Naive thymus-derived CD8-positive, alpha-beta T cell (primary cell): ENCODE data around the gene STK11. TPM values are rescaled to one million over a fixed set of nuclear protein-coding genes. Genes with fewer than 3 reads are reported as not detected.

Experiments used
- ATAC-seq, 2 donors: fragments of 150-1000 bp; cut with Tn5 transposase in 1 of 2; sonication (Bioruptor Pico), chemical (Tn5 transposase) in 1 of 2; 1 replicate in 1 of 2; 2 replicates in 1 of 2; pipeline ENCODE4 v1.10.0; 2021; ENCODE audit warnings: mild to moderate bottlenecking in 2 of 2, moderate library complexity in 2 of 2
- POLR2A ChIA-PET: fragments of 350-600 bp; sonication (Branson Sonifier 250); formaldehyde crosslinking; loops from one replicate; lab custom pipeline; 2021; ENCODE audit warnings: antibody characterized with exemption; lab: Charles Lee
- DNase-seq, 10 donors: peaks; one replicate each; pipeline versions ENCODE4 v3.0.0 to v3.0.0-alpha.2; 2020 to 2022
- H3K27ac Mint-ChIP-seq, 10 donors: one replicate each; pipeline ENCODE4 v1.8.0; 2020 to 2022; ENCODE audit warnings: mild to moderate bottlenecking in 10 of 10, mixed read lengths in 10 of 10, moderate library complexity in 4 of 10, inconsistent platforms in 1 of 10
- H3K27me3 Mint-ChIP-seq, 5 donors: one replicate each; pipeline ENCODE4 v1.8.0; 2021 to 2022; ENCODE audit warnings: mixed read lengths in 5 of 5
- H3K36me3 Mint-ChIP-seq, 3 donors: one replicate each; pipeline ENCODE4 v1.8.0; 2020 to 2022; ENCODE audit warnings: mixed read lengths in 3 of 3, mild to moderate bottlenecking in 2 of 3, inconsistent platforms in 1 of 3
- H3K4me1 Mint-ChIP-seq, 4 donors: one replicate each; pipeline ENCODE4 v1.8.0; 2021 to 2022; ENCODE audit warnings: mixed read lengths in 4 of 4
- H3K4me3 Mint-ChIP-seq, 10 donors: one replicate each; pipeline ENCODE4 v1.8.0; 2020 to 2022; ENCODE audit warnings: mild to moderate bottlenecking in 10 of 10, mixed read lengths in 10 of 10, moderate library complexity in 6 of 10, inconsistent platforms in 1 of 10
- H3K9me3 Mint-ChIP-seq, 9 donors: one replicate each; pipeline ENCODE4 v1.8.0; 2020 to 2022; ENCODE audit warnings: mixed read lengths in 9 of 9, mild to moderate bottlenecking in 3 of 9, inconsistent platforms in 1 of 9, moderate library complexity in 1 of 9
- polyA plus RNA-seq, 3 donors: library from polyadenylated mRNA; unstranded; fragments of 300-500 nt; fragmentation: Illumina TruSeq; gene quantifications; one replicate each; pipeline ENCODE4 v1.2.3, GENCODE V29; 2021
- total RNA-seq, 8 experiments: library from RNA in 2 of 8; stranded (reverse) in 2 of 8; gene quantifications; one replicate each; pipeline ENCODE4 v1.2.3 and lab custom pipeline; 2021 to 2026

Gene STK11
- total and polyA plus RNA-seq, 5 experiments from 2014 or later: 12.3 to 96.0 (median 43.9) TPM

DNA sequence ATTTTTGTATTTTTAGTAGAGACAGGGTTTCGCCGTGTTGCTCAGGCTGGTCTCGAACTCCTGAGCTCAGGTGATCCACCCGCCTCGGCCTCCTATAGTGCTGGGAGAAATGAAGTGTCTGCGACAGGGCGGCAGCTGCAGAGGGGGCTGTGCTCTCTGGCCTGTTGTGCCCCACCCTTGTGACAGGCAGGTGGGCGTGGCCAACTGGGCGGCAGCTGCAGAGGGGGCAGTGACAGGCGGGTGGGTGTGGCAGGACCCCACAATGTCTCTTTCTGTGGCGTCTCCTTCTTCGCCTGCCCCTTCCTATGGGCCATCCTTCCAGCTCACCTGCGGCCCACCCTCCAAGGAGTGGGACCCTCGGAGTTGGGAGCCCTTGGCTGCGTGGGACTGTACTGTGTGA, 11.8 kb downstream of the STK11 start:
- POLR2A ChIA-PET: interaction anchor here (0.6 to 1.2 kb wide), 4 partner anchors 24 to 254 kb away, joined by 3 to 6 read pairs (median 4); partner anchors contain the start of gene CIRBP
- peaks cover 11 to 26% (median 16%) of the 10 kb centered on the region in 4 donors for H3K4me1 Mint-ChIP-seq
- ATAC-seq (no peak), DNase-seq (no peak)
- H3K4me3 Mint-ChIP-seq: no peak overlapping the region
- no peaks in the 10 kb centered on the region for H3K9me3 Mint-ChIP-seq
- H3K27ac Mint-ChIP-seq: peak overlapping the region in 2 of 10 donors; percentile 65 to 76
- peaks cover 0 to 20% (median 0%) of the 10 kb centered on the region in 3 donors for H3K36me3 Mint-ChIP-seq
- H3K27me3 Mint-ChIP-seq: no peaks in the 10 kb centered on the region

DNA sequence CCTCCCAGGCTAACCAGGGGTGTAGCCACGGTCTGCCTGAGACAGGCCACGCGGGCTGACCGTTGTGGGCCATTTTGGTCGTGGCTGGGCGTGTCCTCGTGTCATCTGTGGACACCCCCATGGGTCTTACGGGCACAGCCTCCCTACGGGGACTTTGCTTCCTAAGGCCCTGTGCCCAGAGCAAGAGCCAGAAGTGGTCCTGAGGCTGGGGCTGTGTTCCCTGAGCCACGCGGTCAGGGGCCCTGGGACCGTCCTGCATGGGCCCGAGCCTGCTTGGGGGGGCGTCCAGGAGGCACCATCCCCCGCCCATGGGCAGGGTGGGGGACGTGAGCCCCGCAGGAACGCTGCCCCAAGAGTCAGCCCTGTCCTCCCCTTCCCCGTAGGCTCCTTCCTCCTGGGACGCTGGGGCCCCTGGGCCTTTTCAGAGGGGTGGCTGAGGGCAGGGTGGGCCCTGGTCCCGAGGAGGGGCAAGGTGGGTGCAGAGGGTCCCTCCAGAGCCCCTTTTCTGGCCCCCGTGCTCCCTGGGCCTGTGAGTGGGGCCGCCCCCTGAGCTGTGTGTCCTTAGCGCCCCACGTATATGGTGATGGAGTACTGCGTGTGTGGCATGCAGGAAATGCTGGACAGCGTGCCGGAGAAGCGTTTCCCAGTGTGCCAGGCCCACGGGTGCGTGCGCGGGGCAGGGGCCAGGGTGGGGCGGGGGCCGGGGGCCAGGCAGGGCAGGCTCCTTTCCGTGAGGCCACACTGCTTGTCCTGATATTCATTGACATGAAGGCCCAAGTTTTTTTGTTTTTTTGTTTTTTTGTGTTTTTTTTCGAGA, 13.4 kb downstream of the STK11 start:
- DNase-seq: no peak
- H3K27ac Mint-ChIP-seq: no peak overlapping the region
- no peak overlapping the region for H3K4me3 Mint-ChIP-seq
- POLR2A ChIA-PET: interaction anchor here (1.0 kb wide), 1 partner anchor 26 kb away, joined by 3 read pairs; no protein-coding TSS in a partner anchor
- H3K4me1 Mint-ChIP-seq: peaks cover 4 to 17% (median 7%) of the 10 kb centered on the region in 4 donors
- ATAC-seq: no peak
- H3K27me3 Mint-ChIP-seq: no peaks in the 10 kb centered on the region
- H3K9me3 Mint-ChIP-seq: no peaks in the 10 kb centered on the region
- peaks cover 0 to 11% (median 0%) of the 10 kb centered on the region in 3 donors for H3K36me3 Mint-ChIP-seq

DNA sequence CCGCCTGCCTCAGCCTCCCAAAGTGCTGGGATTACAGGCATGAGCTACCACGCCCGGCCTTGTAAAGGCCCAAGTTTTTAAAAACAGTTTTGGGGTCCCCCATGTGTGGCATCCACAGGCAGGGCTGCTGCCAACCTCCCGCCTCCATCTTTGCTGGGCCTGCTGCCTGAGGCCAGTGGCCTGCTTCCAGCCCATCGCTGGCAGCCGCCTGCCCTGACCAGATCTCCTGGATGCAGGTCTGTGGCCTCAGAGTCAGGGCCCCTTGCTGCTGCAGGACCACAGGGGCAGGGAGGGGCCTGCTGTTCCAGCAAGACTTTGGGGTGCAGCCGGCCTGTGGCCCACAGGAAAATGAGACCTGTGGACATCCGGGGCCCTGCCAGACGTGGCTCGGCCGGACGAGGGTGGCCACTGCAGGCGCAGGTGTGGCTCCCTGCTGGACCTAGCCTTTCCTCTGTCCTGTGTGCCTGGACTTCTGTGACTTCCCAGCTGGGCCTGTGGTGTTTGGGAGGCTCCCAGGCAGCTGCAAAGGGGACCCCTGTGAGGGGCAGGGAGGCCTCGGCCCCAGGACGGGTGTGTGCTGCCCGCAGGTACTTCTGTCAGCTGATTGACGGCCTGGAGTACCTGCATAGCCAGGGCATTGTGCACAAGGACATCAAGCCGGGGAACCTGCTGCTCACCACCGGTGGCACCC, 14.4 kb downstream of the STK11 start:
- Mint-ChIP-seq H3K4me3 (no peak overlapping the region), H3K9me3 (no peaks in the 10 kb centered on the region), H3K36me3 (peaks cover 0 to 11% (median 0%) of the 10 kb centered on the region in 3 donors), H3K27ac (no peak overlapping the region), H3K27me3 (no peaks in the 10 kb centered on the region), H3K4me1 (peaks cover 0 to 12% (median 2%) of the 10 kb centered on the region in 4 donors)
- ATAC-seq (no peak), DNase-seq (peak in 1 of 10 donors; percentile 62)
- POLR2A ChIA-PET: no interaction called here

DNA sequence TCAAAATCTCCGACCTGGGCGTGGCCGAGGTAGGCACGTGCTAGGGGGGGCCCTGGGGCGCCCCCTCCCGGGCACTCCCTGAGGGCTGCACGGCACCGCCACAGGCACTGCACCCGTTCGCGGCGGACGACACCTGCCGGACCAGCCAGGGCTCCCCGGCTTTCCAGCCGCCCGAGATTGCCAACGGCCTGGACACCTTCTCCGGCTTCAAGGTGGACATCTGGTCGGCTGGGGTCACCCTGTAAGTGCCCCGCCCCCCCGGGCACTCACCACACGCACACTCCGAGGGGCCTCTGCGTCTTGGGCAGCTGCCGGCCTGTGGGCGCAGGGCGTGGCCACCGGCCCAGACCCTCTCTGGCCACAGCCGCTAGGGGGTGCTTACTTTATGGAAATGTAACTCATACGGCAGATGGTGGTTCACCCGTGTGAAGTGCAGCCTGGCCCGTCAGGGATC, 14.9 kb downstream of the STK11 start:
- Mint-ChIP-seq H3K27ac (no peak overlapping the region), H3K36me3 (peaks cover 0 to 11% (median 0%) of the 10 kb centered on the region in 3 donors), H3K4me1 (peaks cover 0 to 12% (median 2%) of the 10 kb centered on the region in 4 donors), H3K4me3 (no peak overlapping the region), H3K27me3 (no peaks in the 10 kb centered on the region), H3K9me3 (no peaks in the 10 kb centered on the region)
- ATAC-seq (no peak), DNase-seq (no peak)
- POLR2A ChIA-PET: no interaction called here

DNA sequence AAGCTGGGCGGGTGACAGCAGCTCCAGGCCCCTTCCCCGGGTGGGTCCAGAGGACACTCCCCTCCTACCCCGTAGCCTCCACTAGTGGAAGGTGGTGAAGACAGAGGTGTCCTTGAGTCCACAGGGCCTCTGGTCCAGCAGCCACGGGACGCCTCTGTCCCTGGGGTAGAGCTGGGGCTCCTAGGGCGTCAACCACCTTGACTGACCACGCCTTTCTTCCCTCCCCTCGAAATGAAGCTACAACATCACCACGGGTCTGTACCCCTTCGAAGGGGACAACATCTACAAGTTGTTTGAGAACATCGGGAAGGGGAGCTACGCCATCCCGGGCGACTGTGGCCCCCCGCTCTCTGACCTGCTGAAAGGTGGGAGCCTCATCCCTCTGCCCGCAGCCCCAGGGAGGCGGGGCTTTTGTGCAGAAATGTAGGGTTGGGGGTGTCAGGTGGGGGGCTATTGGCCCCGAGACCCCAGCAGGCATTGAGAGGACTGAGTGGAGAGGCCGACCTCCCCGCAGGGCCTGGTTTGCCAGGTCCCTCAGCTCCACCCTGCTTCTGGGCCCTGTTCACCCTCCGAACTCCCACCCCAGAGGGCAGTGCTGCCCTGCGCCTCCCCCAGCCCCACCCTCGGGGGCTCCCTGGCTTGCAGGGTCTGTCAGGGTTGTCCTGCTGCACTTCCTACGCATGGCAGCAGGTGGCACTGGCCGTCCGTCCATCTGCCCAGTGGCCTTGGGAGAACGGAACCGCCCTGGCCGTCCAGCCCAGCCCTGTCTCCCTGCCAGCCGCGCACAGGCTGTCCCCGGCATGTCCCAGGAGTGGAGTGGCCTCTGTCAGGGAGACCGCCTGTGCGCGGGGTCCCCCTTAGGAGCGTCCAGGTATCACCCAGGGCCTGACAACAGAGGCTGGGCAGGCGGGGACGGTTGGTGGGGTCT, 15.7 kb downstream of the STK11 start:
- Mint-ChIP-seq H3K9me3 (no peaks in the 10 kb centered on the region), H3K27ac (no peak overlapping the region), H3K27me3 (no peaks in the 10 kb centered on the region), H3K36me3 (peaks cover 0 to 8% (median 0%) of the 10 kb centered on the region in 3 donors), H3K4me1 (peaks cover 0 to 8% (median 0%) of the 10 kb centered on the region in 4 donors), H3K4me3 (no peak overlapping the region)
- POLR2A ChIA-PET: no interaction called here
- DNase-seq: no peak
- ATAC-seq: no peak

DNA sequence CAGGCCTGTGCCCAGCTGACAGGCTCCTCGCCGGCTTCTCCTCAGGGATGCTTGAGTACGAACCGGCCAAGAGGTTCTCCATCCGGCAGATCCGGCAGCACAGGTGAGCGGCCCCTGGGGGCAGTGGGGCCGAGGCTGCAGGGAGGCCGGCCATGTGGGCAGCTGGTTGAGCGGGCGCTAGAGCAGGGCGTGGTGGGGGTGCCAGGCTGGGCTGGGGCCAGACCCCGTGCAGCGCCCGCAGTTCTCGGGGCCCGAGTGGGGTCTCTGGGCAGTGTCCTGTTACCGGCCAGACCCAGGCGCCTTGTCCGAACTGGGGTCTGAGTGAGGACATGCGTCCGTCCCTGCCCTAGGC, 16.3 kb downstream of the STK11 start:
- Mint-ChIP-seq H3K27ac (no peak overlapping the region), H3K4me3 (no peak overlapping the region), H3K9me3 (no peaks in the 10 kb centered on the region), H3K36me3 (peaks cover 0 to 7% (median 0%) of the 10 kb centered on the region in 3 donors), H3K27me3 (no peaks in the 10 kb centered on the region), H3K4me1 (peaks cover 0 to 5% (median 0%) of the 10 kb centered on the region in 4 donors)
- DNase-seq (no peak), ATAC-seq (no peak)
- POLR2A ChIA-PET: no interaction called here

DNA sequence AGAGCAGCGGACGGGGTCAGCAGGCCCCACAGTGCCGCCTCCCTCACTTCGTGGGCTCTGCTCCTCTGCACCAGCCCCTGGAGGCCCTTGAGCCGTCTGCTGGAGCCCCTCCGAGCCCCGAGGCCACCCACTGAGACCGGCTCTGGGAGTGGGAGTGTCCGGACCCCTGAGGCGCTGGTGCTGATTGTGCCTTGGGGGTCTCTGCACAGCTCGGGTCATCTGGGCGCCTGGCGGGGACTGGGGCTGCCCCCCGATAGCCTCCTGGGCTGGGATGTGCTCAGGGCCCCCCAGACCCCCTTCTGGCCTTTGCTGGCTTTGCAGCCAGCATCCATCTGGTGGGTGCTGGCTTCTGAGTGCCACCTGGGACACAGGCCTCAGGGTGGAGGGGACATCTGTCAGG, 16.8 kb downstream of the STK11 start:
- H3K4me3 Mint-ChIP-seq: no peak overlapping the region
- ATAC-seq: no peak
- H3K27me3 Mint-ChIP-seq: no peaks in the 10 kb centered on the region
- POLR2A ChIA-PET: no interaction called here
- peaks cover 0 to 3% (median 3%) of the 10 kb centered on the region in 3 donors for H3K36me3 Mint-ChIP-seq
- H3K4me1 Mint-ChIP-seq: peaks cover 0 to 3% (median 0%) of the 10 kb centered on the region in 4 donors
- H3K27ac Mint-ChIP-seq: no peak overlapping the region
- peak in 1 of 10 donors; percentile 59 for DNase-seq
- H3K9me3 Mint-ChIP-seq: no peaks in the 10 kb centered on the region

DNA sequence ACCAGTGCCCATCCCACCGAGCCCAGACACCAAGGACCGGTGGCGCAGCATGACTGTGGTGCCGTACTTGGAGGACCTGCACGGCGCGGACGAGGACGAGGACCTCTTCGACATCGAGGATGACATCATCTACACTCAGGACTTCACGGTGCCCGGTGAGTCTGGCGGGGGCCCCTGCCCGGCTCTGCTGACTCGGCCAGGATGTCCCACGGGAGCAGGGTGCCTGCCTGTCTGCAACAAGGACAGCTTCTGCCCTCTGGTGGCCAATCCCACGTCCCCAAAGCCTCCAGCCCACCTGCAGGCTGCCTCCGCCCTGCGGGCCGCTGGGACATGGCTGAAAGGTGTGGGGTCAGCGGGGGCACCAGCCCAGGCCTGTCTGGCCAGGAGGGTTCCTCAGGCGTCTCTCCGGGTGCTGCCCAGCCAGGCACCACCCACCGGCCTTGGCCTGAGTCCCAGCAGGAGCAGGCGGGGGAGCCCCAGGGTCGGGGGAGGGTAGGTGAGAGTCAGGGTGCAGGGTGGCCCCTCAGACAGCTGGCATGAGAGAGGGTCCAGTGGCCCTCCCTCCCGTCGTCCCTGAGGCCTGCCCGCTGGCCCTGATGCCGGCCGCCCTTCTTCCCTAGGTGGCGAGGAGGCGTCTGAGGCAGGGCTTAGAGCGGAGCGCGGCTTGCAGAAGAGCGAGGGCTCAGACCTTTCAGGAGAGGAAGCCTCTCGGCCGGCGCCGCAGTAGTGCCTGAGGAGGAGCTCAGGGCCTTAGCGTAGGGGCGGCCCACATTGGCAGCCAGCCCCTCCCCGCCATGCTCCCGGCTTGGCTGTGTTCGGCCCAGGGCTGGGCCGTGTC, 17.7 kb downstream of the STK11 start:
- no peaks in the 10 kb centered on the region for H3K9me3 Mint-ChIP-seq

DNA sequence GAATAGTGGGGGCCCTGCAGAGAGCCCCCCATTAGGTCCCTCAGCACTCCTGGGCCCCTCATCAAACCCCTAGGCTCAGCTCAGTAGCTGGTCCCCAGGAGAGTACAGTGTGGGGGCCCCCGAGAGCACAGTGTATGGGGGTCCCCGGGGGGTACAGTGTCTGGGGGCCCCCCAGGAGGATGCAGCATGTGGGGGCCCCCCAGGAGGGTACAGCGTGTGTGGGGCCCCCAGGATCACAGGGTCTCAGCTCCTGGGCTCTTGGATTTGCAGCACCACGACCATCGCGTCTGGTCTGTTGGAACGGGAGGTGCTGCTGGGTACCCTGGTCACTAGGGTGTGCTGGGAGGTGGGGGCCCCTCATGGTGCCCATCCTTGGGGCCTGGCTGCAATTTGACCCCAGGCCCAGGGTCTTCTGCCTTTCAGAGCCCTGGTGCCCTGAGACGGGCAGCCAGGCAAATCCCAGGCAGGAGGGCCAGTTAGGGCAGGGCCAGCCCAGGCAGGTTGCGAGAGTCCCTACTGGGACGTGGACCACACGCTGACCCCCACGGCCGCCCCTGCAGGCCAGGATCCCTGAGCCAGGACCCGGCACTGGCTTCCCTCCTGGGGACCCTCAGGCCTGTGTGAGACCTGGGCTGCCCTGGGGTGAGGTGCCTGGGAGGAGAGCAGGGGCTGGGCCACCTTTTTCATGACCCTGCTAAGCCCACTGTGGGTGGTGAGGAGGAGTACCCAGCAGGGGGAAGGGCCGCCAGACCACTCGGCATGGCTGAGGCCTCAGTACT, 18.7 kb downstream of the STK11 start:
- DNase-seq (no peak), ATAC-seq (no peak)
- no peak overlapping the region for H3K4me3 Mint-ChIP-seq
- H3K36me3 Mint-ChIP-seq: peaks cover 0 to 3% (median 3%) of the 10 kb centered on the region in 3 donors
- POLR2A ChIA-PET: no interaction called here
- H3K27ac Mint-ChIP-seq: no peak overlapping the region
- no peaks in the 10 kb centered on the region for H3K4me1 Mint-ChIP-seq
- H3K9me3 Mint-ChIP-seq: no peaks in the 10 kb centered on the region
- no peaks in the 10 kb centered on the region for H3K27me3 Mint-ChIP-seq

More for the DNA sequence above, 17.7 kb downstream of the STK11 start:
- Mint-ChIP-seq H3K27ac (peak overlapping the region in 1 of 10 donors; percentile 13), H3K27me3 (no peaks in the 10 kb centered on the region), H3K36me3 (peaks cover 0 to 3% (median 3%) of the 10 kb centered on the region in 3 donors), H3K4me3 (no peak overlapping the region), H3K4me1 (no peaks in the 10 kb centered on the region)
- peak in 1 of 10 donors; percentile 59 for DNase-seq
- POLR2A ChIA-PET: interaction anchor here (1.0 kb wide), 1 partner anchor 15 kb away, joined by 4 read pairs; no protein-coding TSS in a partner anchor
- ATAC-seq: peak; percentile 53 to 57

DNA sequence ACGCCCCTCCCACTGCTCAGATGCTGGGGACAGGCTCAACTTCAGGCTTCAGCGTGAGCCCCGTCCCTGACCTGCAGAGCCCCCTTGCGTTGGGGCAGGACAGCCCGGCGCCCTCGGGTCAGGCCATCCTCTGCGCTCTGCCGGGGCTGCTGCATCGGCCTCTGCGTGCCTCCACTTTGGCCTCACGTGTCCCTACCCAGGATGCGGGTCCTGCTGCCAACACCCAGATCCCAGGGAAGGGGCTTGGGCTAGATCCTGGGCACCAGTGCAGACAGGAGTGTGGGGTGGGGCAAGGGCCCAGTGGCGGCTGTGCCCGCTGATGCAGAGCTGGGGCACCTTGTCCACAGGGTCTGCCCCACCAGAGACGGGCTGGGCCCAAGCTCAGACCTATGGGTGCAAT, 19.3 kb downstream of the STK11 start:
- H3K9me3 Mint-ChIP-seq: no peaks in the 10 kb centered on the region
- H3K36me3 Mint-ChIP-seq: peaks cover 0 to 3% (median 3%) of the 10 kb centered on the region in 3 donors
- no peak overlapping the region for H3K4me3 Mint-ChIP-seq
- no peak for ATAC-seq
- H3K4me1 Mint-ChIP-seq: no peaks in the 10 kb centered on the region
- H3K27me3 Mint-ChIP-seq: no peaks in the 10 kb centered on the region
- POLR2A ChIA-PET: no interaction called here
- DNase-seq: no peak
- no peak overlapping the region for H3K27ac Mint-ChIP-seq
